ENCODE results near the gene EFNB2.

EFNB2 gene

DNA sequence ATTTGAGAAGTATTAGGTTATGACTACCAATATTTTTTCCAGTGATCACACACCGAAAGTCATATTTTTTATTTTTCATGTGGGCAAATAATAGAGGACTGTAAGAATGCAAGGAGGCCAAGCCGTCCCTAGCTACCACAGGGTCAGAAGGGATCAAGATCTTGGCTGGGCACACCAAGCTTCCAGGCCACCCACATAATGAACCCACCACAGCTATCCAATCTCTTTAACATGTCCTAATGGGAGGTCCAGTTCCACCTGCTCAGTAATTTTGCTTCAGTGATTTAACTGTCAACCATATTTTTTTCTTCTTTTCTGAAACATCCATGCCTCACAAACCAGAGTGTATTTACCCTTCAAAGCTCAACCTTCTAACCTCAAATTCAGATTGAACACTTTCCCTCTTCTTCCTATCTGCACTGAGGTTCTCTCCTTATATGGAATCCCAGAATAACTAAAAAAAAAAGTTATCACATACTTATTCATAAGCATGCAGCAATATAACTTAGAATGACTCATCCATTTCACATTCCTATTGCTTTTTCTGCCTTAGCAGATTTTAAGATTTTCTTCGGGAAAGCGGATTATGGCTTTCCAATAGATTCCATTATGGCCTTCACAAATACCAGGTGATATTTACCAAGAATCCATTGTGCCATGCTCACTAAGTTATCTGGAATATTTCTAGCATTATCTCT lies 20.3 kb upstream of the EFNB2 start:
- H3K4me3 ChIP-seq: no peak overlapping the region
- no peak overlapping the region for H3K27ac ChIP-seq

DNA sequence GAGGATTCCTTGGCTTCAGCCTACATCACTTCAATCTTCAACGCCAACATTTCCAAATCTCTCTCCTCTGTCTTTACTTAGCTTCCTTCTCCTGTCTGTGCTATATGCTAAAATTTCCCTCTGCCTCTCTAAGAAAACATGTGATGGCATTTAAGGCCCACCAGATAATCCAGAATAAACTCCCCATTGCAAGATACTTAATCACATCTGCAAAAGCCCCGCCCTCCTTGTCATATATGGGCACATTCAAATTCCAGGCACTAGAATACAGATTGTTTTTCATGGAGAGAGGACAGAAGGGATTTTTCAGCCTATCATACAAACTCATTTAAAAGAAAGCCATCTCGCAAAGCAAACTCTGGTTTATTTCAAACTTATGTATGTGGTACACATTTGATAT lies 16.3 kb upstream of the EFNB2 start:
- no peak overlapping the region for H3K27ac ChIP-seq
- H3K4me3 ChIP-seq: no peak overlapping the region

DNA sequence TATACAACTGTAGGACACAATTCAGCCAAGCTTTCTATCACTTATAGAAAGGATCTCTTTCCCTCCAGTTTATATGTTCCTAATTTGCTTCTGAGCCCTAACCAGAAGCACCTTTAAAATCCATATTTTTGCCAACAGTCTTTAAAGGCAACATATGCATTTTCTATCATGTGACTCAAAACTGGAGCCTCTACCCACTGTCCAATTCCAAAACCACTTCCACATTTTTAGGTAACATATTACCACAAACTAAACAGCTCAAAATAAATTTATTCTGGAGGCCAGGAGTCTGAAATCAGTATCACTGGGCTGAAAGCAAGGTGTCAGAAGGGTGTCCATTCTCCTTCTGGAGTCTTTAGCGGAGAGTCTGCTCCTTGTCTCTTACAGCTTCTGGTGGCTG lies 15.9 kb upstream of the EFNB2 start:
- H3K27ac ChIP-seq: peak overlapping the region in 1 of 21 experiments; percentile 2

DNA sequence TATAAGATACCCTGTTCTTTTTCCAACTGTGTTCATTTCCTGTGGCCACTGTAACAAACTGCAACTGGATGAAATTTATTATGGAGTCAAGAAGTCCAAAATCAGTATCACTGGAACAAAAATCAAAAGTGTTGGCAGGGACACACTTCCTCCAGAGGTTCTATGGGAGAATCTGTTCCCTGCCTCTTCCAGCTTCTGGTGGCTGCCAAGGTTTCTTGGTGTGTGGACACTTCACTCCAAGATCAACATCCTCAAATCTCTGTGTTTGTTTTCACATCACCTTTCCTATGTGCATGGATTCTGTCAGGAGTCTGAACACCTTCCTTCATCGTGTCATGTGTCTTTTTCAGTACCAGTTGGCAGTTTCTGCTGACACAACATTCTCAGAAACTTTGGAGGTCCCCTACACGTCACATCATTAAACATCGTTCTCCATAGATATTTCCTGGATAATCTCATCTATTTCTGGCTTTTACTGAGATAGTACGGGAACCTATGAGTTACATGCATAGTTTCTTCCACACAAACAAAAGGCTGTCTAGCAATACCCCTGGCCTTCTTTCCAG lies 15.2 kb upstream of the EFNB2 start:
- H3K27ac ChIP-seq: peak overlapping the region in 1 of 21 experiments; percentile 2
- no peak overlapping the region for H3K4me3 ChIP-seq

More for the DNA sequence above, 15.9 kb upstream of the EFNB2 start:
- no peak overlapping the region for H3K4me3 ChIP-seq

DNA sequence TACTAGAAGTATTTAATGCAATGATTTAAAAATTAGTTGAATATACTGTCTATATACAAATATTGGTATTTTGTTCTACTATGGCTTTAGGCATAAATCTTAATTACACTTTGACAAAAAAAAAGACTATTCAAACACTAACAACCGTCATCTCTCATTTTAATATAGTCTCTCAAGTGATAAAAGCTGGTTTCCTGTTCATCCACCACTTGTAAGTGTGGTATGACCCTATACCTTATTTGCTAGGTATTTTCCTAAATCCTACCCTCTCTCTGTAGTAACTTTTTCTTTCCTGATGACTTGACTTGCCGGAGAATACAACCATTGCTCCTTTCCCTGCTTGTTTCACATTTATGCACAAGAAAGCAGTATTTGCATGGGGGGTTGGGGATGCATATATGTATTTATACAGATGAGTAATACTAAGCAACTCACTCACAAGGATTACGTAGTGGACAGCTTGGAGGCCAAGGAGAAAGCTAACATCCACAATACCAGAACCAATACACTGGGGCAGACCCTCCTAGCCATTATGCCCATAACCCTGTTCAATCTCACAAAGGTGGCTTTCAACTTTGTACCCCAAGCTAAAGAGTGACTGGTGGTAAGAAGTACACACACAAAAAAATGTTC lies 12.7 kb upstream of the EFNB2 start:
- H3K4me3 ChIP-seq: no peak overlapping the region
- H3K27ac ChIP-seq: no peak overlapping the region

DNA sequence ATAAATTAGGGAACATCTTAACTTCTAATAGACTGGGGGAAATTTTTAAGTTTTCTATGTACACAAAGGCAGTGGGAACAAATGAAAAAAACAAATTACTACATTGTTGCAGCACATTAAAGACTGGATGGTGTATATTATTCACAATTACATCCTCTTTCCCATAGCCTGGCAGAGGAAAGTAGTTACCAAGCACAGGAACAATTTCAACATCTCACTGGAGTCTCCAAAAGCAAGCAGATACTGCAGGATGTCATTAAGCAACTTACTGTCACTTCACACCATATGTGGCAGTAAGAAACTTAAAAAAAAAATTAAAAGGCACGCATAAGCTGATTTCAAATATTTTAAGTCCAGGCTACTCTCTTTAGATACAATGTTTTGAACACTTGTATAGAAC lies 6.4 kb upstream of the EFNB2 start:
- Histone ChIP-seq H3K4me3 (no peak overlapping the region), H3K27ac (no peak overlapping the region)

DNA sequence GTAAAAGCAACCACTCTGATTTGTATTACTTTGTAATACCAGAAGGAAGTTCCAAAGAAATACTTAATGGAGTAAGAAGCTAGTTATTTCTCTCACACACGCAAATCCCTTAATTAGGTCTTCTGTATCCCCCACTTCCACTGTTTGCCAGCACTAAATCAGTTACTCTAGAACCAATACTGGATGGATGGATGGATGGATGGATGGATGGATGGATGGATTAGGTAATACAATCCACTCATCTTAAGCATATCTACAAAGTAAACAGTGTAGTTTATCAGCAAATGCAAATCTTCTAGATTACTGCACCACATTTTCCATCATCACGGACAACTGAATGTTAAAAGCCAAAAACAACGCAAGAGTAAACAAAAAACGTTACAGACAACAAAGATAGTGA lies 5.2 kb upstream of the EFNB2 start:
- H3K4me3 ChIP-seq: no peak overlapping the region
- H3K27ac ChIP-seq: no peak overlapping the region

DNA sequence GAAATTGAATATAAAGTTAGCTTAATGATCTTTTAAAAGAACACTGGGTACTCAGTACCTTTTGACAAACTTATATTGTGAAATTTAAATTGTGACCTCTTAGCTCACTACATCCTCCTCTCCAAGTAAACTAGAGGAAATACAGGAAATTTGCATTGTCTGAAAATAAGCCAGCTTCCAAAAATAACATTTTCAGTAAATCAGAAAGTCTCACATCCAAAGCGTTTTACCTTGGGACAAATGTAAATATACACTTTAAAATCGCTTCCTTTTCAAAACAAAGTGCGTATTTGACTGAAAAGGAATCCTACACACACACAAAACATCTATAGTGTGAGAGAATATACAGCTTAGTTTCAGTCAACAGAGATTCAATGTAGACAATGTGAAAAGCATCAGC lies 2.1 kb upstream of the EFNB2 start:
- H3K4me3 ChIP-seq: no peak overlapping the region
- H3K27ac ChIP-seq: no peak overlapping the region

DNA sequence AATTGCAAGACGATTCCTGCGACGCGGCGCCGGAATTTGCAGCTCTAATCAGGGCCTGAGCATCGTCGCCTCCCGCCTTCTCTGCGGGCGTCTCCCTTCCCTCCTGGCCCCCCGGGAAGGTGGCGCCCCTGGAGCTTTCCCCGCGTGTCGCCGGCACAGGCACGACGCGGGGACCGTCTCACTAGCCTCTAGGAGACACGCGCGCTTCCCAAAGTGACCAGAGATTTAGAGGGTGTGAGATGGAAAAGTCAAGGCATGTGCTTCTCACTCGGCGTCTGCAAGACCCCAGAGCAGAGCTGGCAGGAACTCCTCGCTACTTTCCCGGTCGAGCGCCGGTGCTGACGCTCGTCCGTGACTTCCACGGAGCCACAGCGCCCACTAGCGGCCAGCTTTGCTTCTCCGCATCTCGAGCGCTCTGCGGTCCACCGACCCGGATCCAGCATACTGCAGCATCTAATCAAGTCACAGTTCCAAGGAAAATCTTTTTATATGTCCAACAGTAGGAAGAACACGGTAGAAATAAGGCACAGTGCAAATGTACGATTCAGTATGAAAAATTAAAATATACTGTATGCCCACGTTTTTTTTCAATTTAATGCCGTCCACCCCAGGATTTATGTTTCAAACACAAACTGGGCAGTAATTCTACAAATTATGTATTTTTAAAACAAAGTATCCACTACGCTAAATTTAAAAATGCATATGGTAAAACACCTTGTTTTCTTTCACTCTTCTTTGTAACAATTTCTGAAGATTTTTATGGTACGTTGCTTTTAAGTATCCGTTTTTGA lies 977 bp upstream of the EFNB2 start:
- Histone ChIP-seq H3K27ac (peak overlapping the region in 16 of 21 experiments; percentile 2 to 90 (median 40)), H3K4me3 (peak overlapping the region; percentile 54 to 82 (median 61))

DNA sequence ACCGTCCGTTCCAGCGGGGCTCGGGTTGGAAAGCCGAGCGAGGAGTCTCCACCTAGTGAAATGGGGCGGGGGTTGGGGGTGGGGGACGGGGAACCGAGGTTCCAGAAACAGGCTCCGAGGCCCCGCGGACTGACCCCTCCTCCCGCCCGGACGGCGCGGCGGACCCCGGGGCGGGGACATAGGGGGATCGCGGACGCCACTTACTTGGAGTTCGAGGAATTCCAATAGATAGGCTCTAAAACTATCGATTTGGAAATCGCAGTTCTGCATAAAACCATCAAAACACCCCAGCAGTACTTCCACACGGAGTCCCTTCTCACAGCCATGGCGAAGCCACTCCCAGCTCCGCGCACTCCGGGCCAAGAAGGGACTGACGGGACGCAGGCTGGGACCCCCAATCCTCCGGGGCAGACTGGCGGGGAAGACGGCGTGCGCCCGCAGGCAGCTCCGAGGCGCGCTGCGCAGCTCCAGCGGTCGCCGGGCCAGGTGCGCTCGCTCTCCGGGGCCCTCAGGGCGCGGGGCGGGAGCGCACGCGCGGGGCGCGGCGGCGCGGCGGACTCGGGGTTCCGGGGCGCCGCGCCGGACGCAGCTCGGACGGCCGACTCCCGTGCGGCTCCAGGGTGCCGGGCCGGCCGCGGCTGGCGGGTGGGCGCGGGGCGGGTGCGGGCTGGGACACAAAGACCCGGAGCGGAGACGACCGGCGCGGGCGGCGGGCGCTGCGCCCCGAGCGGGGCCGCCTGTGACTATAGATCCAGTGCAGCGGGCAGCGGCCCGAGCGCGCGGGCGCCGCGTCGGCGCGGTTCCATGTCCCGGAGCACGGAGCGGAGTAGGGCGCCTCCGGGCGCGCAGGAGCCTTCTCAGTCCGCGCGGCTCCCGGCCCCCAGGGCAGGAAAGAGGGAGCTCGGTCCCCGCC lies 567 bp downstream of the EFNB2 start:
- Histone ChIP-seq H3K27ac (peak overlapping the region in 20 of 21 experiments; percentile 27 to 90 (median 75)), H3K4me3 (peak overlapping the region; percentile 54 to 82 (median 61))

DNA sequence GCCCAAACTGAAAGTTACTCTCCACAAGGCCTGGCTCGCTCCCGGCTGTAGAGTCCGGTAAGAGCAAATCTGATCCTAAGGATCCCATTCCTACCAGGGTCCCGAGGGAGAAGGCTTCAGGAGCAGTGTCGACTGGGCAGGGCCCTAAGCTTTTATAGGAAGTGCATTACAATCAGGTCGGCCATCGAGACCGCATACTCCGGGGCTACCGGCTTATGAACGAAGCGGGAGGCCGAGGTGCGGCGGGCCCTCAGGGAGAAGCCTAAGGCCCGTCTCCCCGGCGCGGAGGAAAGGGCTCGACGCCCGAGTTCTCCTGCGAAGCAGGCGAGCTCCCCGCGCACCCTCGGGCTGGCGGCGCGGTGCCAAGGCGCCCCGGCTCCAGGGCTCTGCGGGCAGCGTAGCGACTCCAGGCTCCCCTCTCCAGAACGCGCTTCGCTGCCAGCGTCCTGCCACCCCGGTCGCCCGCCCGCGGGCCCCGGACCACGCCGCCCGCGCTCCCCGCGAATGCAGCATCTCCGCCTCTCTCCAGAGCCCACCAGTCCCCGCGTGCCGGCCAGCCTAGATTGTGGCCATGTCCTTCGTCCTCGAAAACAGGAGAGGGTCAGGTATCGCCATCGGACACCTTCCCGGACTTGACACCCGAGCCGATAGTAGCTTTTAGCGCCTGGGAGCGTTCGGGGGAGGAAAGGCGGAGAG lies 1.4 kb downstream of the EFNB2 start:
- peak overlapping the region; percentile 54 to 82 (median 61) for H3K4me3 ChIP-seq
- peak overlapping the region; percentile 2 to 90 (median 72) for H3K27ac ChIP-seq

DNA sequence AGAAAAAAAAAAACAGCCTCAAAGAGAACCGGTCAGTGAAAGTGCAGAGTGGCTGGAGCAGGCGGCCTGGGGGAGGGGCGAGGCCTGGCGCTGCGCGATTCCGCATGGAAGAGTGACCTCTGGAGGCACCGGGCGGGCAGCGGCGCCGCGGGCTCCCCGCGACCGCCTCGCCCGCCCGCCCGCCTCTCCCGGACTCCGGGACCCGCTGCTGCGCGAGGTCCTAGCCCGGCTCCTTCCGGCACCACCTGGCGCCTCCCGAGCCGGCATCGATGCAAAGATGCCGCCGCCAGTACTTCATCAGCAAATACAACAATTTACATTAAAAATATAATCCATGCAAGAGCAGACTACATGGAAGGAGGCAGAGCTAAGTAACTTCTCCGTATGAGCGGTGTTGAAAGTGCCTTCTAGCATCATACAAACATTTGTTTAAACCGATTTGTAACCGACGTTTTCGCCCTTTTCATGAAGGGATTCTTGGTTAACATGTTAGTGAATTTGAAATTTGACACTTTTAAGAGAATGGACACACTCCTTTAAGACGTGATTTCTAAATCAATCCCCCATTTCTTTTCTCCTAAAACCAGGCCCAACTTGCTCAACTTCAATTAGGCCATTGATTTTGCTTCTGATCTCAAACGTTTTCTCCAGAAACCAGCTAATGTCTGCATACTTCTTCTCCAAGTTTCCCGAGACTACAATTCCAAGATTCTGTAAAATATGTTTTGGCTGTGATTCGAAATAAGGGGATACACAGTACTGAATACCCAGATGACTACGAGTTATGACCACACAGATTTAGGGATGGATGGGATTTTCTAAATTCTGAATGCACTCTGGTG lies 2.1 kb downstream of the EFNB2 start:
- H3K4me3 ChIP-seq: peak overlapping the region; percentile 54 to 82 (median 61)

DNA sequence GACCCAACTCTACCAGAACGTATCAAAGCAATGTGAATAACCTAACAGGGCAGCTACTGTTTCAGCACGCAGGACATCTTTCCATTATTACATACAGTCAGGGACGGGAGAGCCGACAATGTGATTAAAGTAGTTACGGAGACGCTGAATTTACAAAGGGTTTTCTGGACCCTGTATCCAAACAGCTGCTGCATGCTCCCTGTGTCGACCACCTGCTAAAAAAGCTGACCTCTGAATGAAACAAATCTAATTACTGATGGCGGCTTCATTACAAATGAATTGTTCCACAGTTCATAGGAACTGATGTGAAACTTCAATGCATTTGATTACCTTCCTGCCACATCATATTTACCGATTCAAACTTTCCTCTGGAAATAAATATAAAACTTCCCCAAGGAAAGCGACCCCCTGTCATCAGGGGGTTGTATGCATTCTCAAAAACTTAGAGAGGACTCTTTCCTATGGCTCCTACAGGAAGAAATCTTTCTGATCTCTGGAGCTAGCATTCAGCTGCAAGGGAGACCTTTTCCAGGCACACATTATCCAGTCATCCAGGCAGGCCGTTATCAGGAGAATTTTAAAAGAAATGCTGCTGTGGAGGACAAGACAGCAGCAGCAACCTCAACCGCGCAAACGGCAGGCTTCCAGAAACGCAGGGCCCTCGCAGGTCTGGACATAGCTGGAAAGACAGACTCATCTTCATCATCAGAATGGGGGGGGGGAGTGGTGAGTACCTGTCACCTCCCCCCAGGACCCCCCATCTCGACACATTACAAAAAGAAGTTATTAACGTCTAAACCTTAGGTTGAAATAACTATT lies 3.1 kb downstream of the EFNB2 start:
- Histone ChIP-seq H3K27ac (peak overlapping the region in 13 of 21 experiments; percentile 1 to 90 (median 69)), H3K4me3 (peak overlapping the region; percentile 54 to 82 (median 61))

More for the DNA sequence above, 2.1 kb downstream of the EFNB2 start:
- peak overlapping the region in 18 of 21 experiments; percentile 39 to 90 (median 75) for H3K27ac ChIP-seq

DNA sequence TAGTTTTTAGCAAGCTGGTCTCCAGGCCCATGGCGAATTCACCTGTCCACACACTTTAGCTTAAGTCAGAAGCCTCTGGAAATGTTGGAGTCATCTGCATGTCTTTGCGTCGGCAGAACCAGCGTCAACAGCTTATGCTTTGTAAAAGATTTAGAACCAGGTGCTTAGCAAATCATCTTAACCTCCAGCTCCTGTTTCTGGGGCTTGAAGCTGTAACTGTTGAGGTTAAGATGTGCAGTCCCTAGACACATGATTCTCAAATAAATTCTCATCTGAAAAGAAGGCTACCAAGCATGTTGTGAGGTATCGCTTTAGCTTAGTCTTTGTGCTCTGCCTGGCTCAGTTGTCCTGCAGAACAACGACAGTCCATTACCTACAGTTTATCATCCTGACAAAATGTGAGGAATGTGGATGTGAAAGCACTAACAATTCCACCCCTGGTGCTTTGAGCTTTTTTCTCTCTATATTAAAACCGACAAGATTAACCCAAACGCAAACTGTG lies 4.4 kb downstream of the EFNB2 start:
- Histone ChIP-seq H3K4me3 (peak overlapping the region in 1 of 7 experiments; percentile 82), H3K27ac (peak overlapping the region in 5 of 21 experiments; percentile 4 to 50 (median 38))

DNA sequence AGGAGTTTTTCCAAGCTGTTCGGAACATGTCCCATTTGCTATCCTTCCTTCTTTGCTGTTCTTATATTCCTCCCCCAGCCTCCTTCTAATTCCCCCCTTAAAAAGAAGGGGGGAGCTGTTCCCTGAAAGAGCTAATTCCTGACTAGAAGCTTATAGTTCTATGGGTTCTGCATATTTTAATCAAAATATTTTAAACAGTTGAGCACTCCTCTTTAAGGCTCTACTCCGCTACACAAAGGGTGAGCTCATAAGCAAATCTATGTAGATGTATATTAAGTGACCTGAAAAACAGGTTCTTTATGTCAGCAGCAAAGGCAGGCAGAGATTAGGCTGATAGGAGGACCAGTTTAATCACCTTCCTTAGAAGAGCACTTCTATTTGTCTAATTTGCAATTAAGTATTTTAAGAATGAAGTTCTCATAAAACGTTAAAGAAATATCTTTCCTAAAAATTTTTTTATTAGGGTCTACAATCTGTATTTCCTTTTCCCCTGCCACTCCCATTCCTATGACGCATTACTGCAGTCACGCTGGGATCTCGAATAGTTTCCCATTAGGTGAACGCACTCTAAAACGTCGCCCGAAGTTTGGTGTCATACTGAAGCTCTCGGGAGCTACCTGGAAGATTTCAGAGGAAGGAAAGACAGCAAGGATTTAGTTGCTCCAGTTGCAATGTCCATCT lies 5.2 kb downstream of the EFNB2 start:
- Histone ChIP-seq H3K27ac (peak overlapping the region in 9 of 21 experiments; percentile 1 to 60 (median 45)), H3K4me3 (peak overlapping the region in 1 of 7 experiments; percentile 82)
